Measurements from ENCODE around the gene NLGN4Y.

Gene NLGN4Y

GRCh38 chrY:14755571-14755970 lies 231.2 kb downstream of the NLGN4Y start:
- H3K9ac ChIP-seq (ENCODE audit: low read depth, low read length, poor library complexity), result no peak overlapping the region
- no peak overlapping the region for H3K4me3 ChIP-seq (ENCODE audit: low read length in 2 of 2)
- H2AFZ ChIP-seq (ENCODE audit: low read length), result no peak overlapping the region
- no peak overlapping the region for H2BK12ac ChIP-seq (ENCODE audit: low read length)
- H3K9me3 ChIP-seq (replicated peaks in 1 of 2; ENCODE audit: control insufficient read depth in 2 of 2, insufficient read depth in 1 of 2, low read depth in 1 of 2, low read length in 2 of 2), result no peaks in the 10 kb centered on the region
- H3K23ac ChIP-seq (ENCODE audit: low read depth, low read length, poor library complexity), result no peak overlapping the region
- H3K4me2 ChIP-seq (ENCODE audit: insufficient read depth, low read length, poor library complexity, severe bottlenecking), result no peak overlapping the region
- H3K14ac ChIP-seq (ENCODE audit: low read length), result no peak overlapping the region
- H3K27me3 ChIP-seq (ENCODE audit: control insufficient read depth in 3 of 3, insufficient read depth in 3 of 3, low read depth in 1 of 3, low read length in 3 of 3), result no peaks in the 10 kb centered on the region
- no peaks in the 10 kb centered on the region for H3K79me1 ChIP-seq (ENCODE audit: low read depth, low read length)
- H2BK15ac ChIP-seq (ENCODE audit: low read length), result no peak overlapping the region
- no peak for DNase-seq (ENCODE audit: low spot score)
- no peak overlapping the region for H2BK5ac ChIP-seq (ENCODE audit: low read length)
- H3K4me1 ChIP-seq (ENCODE audit: control insufficient read depth in 2 of 2, insufficient read depth in 1 of 2, low read depth in 1 of 2, low read length in 2 of 2), result no peaks in the 10 kb centered on the region
- H3K4ac ChIP-seq (ENCODE audit: low read length), result no peak overlapping the region
- no peak overlapping the region for H2AK5ac ChIP-seq (ENCODE audit: low read depth, low read length)
- no peaks in the 10 kb centered on the region for H3K36me3 ChIP-seq (replicated peaks in 1 of 2; ENCODE audit: control insufficient read depth in 2 of 2, insufficient read depth in 2 of 2, low read length in 2 of 2)
- H3K18ac ChIP-seq (ENCODE audit: low read length), result no peak overlapping the region
- H2BK120ac ChIP-seq (ENCODE audit: low read depth, low read length), result no peak overlapping the region
- H3K27ac ChIP-seq (replicated peaks; ENCODE audit: low read length), result no peak overlapping the region
- H4K91ac ChIP-seq (ENCODE audit: low read depth, low read length, poor library complexity), result no peak overlapping the region
- H4K8ac ChIP-seq (ENCODE audit: low read depth, low read length), result no peak overlapping the region

GRCh38 chrY:14762903-14763302 lies 238.6 kb downstream of the NLGN4Y start:
- Histone ChIP-seq H3K4me2 (ENCODE audit: insufficient read depth, low read length, poor library complexity, severe bottlenecking) (no peak overlapping the region), H3K4me1 (ENCODE audit: control insufficient read depth in 2 of 2, insufficient read depth in 1 of 2, low read depth in 1 of 2, low read length in 2 of 2) (no peaks in the 10 kb centered on the region), H2BK120ac (ENCODE audit: low read depth, low read length) (no peak overlapping the region), H3K9ac (ENCODE audit: low read depth, low read length, poor library complexity) (no peak overlapping the region), H3K14ac (ENCODE audit: low read length) (no peak overlapping the region), H2BK12ac (ENCODE audit: low read length) (no peak overlapping the region), H2AFZ (ENCODE audit: low read length) (no peak overlapping the region), H3K79me1 (ENCODE audit: low read depth, low read length) (peaks cover 2% of the 10 kb centered on the region), H2BK15ac (ENCODE audit: low read length) (no peak overlapping the region), H2AK5ac (ENCODE audit: low read depth, low read length) (no peak overlapping the region), H3K36me3 (replicated peaks in 1 of 2; ENCODE audit: control insufficient read depth in 2 of 2, insufficient read depth in 2 of 2, low read length in 2 of 2) (no peaks in the 10 kb centered on the region), H3K23ac (ENCODE audit: low read depth, low read length, poor library complexity) (no peak overlapping the region), H4K91ac (ENCODE audit: low read depth, low read length, poor library complexity) (no peak overlapping the region), H2BK5ac (ENCODE audit: low read length) (no peak overlapping the region), H3K27ac (replicated peaks; ENCODE audit: low read length) (no peak overlapping the region), H3K4me3 (ENCODE audit: low read length in 2 of 2) (no peak overlapping the region), H3K27me3 (ENCODE audit: control insufficient read depth in 3 of 3, insufficient read depth in 3 of 3, low read depth in 1 of 3, low read length in 3 of 3) (no peaks in the 10 kb centered on the region), H3K18ac (ENCODE audit: low read length) (no peak overlapping the region), H4K8ac (ENCODE audit: low read depth, low read length) (no peak overlapping the region), H3K9me3 (replicated peaks in 1 of 2; ENCODE audit: control insufficient read depth in 2 of 2, insufficient read depth in 1 of 2, low read depth in 1 of 2, low read length in 2 of 2) (no peaks in the 10 kb centered on the region), H3K4ac (ENCODE audit: low read length) (no peak overlapping the region)
- no CpG with 5 or more reads among the region's 1 CpG for WGBS, 2 donors (ENCODE audit: extremely low coverage in 2 of 2, insufficient read length in 2 of 2, insufficient replicate concordance in 1 of 2)
- no peak for DNase-seq (ENCODE audit: low spot score)

GRCh38 chrY:14763600-14763999 lies 239.3 kb downstream of the NLGN4Y start:
- no peak overlapping the region for H4K91ac ChIP-seq (ENCODE audit: low read depth, low read length, poor library complexity)
- H3K79me1 ChIP-seq (ENCODE audit: low read depth, low read length), result peaks cover 2% of the 10 kb centered on the region
- H3K27ac ChIP-seq (replicated peaks; ENCODE audit: low read length), result no peak overlapping the region
- H3K4me2 ChIP-seq (ENCODE audit: insufficient read depth, low read length, poor library complexity, severe bottlenecking), result no peak overlapping the region
- no peaks in the 10 kb centered on the region for H3K36me3 ChIP-seq (replicated peaks in 1 of 2; ENCODE audit: control insufficient read depth in 2 of 2, insufficient read depth in 2 of 2, low read length in 2 of 2)
- no peak overlapping the region for H2BK15ac ChIP-seq (ENCODE audit: low read length)
- H2BK5ac ChIP-seq (ENCODE audit: low read length), result no peak overlapping the region
- H3K23ac ChIP-seq (ENCODE audit: low read depth, low read length, poor library complexity), result no peak overlapping the region
- H3K4me1 ChIP-seq (ENCODE audit: control insufficient read depth in 2 of 2, insufficient read depth in 1 of 2, low read depth in 1 of 2, low read length in 2 of 2), result no peaks in the 10 kb centered on the region
- H2AFZ ChIP-seq (ENCODE audit: low read length), result no peak overlapping the region
- no peak overlapping the region for H3K9ac ChIP-seq (ENCODE audit: low read depth, low read length, poor library complexity)
- H3K18ac ChIP-seq (ENCODE audit: low read length), result no peak overlapping the region
- no peak overlapping the region for H2BK12ac ChIP-seq (ENCODE audit: low read length)
- no peak for DNase-seq (ENCODE audit: low spot score)
- no peaks in the 10 kb centered on the region for H3K27me3 ChIP-seq (ENCODE audit: control insufficient read depth in 3 of 3, insufficient read depth in 3 of 3, low read depth in 1 of 3, low read length in 3 of 3)
- H2AK5ac ChIP-seq (ENCODE audit: low read depth, low read length), result no peak overlapping the region
- no peak overlapping the region for H2BK120ac ChIP-seq (ENCODE audit: low read depth, low read length)
- H3K4me3 ChIP-seq (ENCODE audit: low read length in 2 of 2), result no peak overlapping the region
- no peaks in the 10 kb centered on the region for H3K9me3 ChIP-seq (replicated peaks in 1 of 2; ENCODE audit: control insufficient read depth in 2 of 2, insufficient read depth in 1 of 2, low read depth in 1 of 2, low read length in 2 of 2)
- no peak overlapping the region for H3K14ac ChIP-seq (ENCODE audit: low read length)
- H4K8ac ChIP-seq (ENCODE audit: low read depth, low read length), result no peak overlapping the region
- no peak overlapping the region for H3K4ac ChIP-seq (ENCODE audit: low read length)

GRCh38 chrY:14778208-14778607 lies 253.9 kb downstream of the NLGN4Y start:
- H3K27me3 ChIP-seq (ENCODE audit: control insufficient read depth in 3 of 3, insufficient read depth in 3 of 3, low read depth in 1 of 3, low read length in 3 of 3), result no peaks in the 10 kb centered on the region
- H3K79me1 ChIP-seq (ENCODE audit: low read depth, low read length), result no peaks in the 10 kb centered on the region
- no peak overlapping the region for H2BK15ac ChIP-seq (ENCODE audit: low read length)
- no peak overlapping the region for H4K8ac ChIP-seq (ENCODE audit: low read depth, low read length)
- WGBS, 2 donors (ENCODE audit: extremely low coverage in 2 of 2, insufficient read length in 2 of 2, insufficient replicate concordance in 1 of 2), result no CpG with 5 or more reads among the region's 4 CpGs
- H4K91ac ChIP-seq (ENCODE audit: low read depth, low read length, poor library complexity), result no peak overlapping the region
- no peak overlapping the region for H3K18ac ChIP-seq (ENCODE audit: low read length)
- no peak overlapping the region for H3K23ac ChIP-seq (ENCODE audit: low read depth, low read length, poor library complexity)
- H3K36me3 ChIP-seq (replicated peaks in 1 of 2; ENCODE audit: control insufficient read depth in 2 of 2, insufficient read depth in 2 of 2, low read length in 2 of 2), result no peaks in the 10 kb centered on the region
- H3K27ac ChIP-seq (replicated peaks; ENCODE audit: low read length), result no peak overlapping the region
- H3K4me3 ChIP-seq (ENCODE audit: low read length in 2 of 2), result no peak overlapping the region
- H2BK12ac ChIP-seq (ENCODE audit: low read length), result no peak overlapping the region
- no peak overlapping the region for H3K9ac ChIP-seq (ENCODE audit: low read depth, low read length, poor library complexity)
- H3K4me1 ChIP-seq (ENCODE audit: control insufficient read depth in 2 of 2, insufficient read depth in 1 of 2, low read depth in 1 of 2, low read length in 2 of 2), result no peaks in the 10 kb centered on the region
- no peak for DNase-seq (ENCODE audit: low spot score)
- H3K14ac ChIP-seq (ENCODE audit: low read length), result no peak overlapping the region
- no peak overlapping the region for H2AFZ ChIP-seq (ENCODE audit: low read length)
- H3K4ac ChIP-seq (ENCODE audit: low read length), result no peak overlapping the region
- H3K9me3 ChIP-seq (replicated peaks in 1 of 2; ENCODE audit: control insufficient read depth in 2 of 2, insufficient read depth in 1 of 2, low read depth in 1 of 2, low read length in 2 of 2), result no peaks in the 10 kb centered on the region
- H2BK120ac ChIP-seq (ENCODE audit: low read depth, low read length), result no peak overlapping the region
- H3K4me2 ChIP-seq (ENCODE audit: insufficient read depth, low read length, poor library complexity, severe bottlenecking), result no peak overlapping the region
- H2BK5ac ChIP-seq (ENCODE audit: low read length), result no peak overlapping the region
- no peak overlapping the region for H2AK5ac ChIP-seq (ENCODE audit: low read depth, low read length)
